Progenitor cell of endocrine pancreas (in vitro differentiated cells): ENCODE measurements around the gene PRRG2. TPM values are rescaled to one million over a fixed set of nuclear protein-coding genes. Genes with fewer than 3 reads are reported as not detected.

ENCODE experiments used
- DNase-seq: peaks from one replicate; pipeline ENCODE4 v3.0.0; 2021; ENCODE audit warnings: low spot score; ENCODE audit not compliant: unreplicated experiment
- H3K27ac Mint-ChIP-seq: 2 replicates; pipeline ENCODE4 v1.8.0; 2021; ENCODE audit warnings: mild to moderate bottlenecking, moderate library complexity, mixed read lengths
- H3K27me3 Mint-ChIP-seq: 2 replicates; pipeline ENCODE4 v1.8.0; 2021; ENCODE audit warnings: mixed read lengths
- H3K36me3 Mint-ChIP-seq: 2 replicates; pipeline ENCODE4 v1.8.0; 2022; ENCODE audit warnings: mixed read lengths; ENCODE audit not compliant: insufficient read depth
- H3K4me1 Mint-ChIP-seq: 2 replicates; pipeline ENCODE4 v1.8.0; 2021; ENCODE audit warnings: low read depth, mixed read lengths
- H3K4me3 Mint-ChIP-seq: 2 replicates; pipeline ENCODE4 v1.8.0; 2021; ENCODE audit warnings: low read depth, mild to moderate bottlenecking, moderate library complexity, mixed read lengths
- H3K9me3 Mint-ChIP-seq: 2 replicates; pipeline ENCODE4 v1.8.0; 2021; ENCODE audit warnings: low read depth, mixed read lengths
- total RNA-seq: library from RNA; stranded (reverse); gene quantifications from 2 replicates; pipeline ENCODE4 v1.2.1, GENCODE V29; 2021
- TF ChIP-seq, protein P1 (sequence below): fragments of 200-600 bp; sonication (generic); IDR thresholded peaks from one replicate; pipeline ENCODE4 v1.5.0; 2021; ENCODE audit warnings: antibody characterized with exemption, mild to moderate bottlenecking; ENCODE audit not compliant: unreplicated experiment

Gene PRRG2
- total RNA-seq, 1 donor from 2014 or later: 6.8 TPM

DNA sequence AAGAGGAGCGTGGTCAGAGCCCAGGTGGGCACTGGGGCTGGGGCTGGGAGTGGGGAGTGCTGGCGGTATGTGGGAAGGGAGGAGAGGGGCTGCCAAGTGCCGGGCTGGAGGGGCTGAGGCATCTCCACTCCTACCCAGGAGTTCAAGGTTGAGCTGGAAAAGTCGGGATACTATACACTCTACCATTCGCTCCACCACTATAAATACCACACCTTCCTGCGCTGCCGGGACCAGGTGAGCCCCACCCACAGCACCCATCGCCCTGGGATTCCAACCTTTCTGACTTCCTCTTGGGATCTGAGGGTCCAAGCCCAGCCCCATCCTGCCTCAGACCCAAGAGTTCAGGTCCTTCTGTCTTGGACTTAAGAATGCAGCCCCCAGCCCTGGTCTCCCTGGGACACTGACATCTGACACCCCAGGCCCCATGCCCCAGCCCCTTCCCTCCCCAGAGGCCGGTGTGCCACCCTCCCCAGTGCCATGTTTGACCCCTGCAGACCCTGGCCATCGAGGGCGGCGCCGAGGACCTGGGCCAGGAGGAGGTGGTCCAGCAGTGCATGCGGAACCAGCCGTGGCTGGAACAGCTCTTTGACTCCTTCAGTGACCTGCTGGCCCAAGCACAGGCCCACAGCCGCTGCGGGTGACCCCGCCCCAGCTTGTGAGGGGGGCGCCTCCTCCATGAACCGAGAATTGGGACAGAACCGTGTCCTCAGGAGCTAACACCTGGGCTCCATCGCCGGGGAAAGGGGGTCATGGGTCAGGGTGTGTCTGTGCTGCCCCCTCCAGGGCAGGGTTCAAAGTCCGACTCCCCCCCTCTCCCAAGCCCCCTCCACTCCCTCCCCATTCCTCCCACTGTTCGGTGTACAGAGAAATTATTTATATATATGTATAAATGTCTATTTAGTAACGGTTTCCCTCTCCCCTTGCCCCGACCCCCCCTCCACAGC is 44.1 kb downstream of the PRRG2 start:
- H3K9me3 Mint-ChIP-seq: no peaks in the 10 kb centered on the region
- no peak overlapping the region for H3K4me3 Mint-ChIP-seq
- TF ChIP-seq, protein P1, sequence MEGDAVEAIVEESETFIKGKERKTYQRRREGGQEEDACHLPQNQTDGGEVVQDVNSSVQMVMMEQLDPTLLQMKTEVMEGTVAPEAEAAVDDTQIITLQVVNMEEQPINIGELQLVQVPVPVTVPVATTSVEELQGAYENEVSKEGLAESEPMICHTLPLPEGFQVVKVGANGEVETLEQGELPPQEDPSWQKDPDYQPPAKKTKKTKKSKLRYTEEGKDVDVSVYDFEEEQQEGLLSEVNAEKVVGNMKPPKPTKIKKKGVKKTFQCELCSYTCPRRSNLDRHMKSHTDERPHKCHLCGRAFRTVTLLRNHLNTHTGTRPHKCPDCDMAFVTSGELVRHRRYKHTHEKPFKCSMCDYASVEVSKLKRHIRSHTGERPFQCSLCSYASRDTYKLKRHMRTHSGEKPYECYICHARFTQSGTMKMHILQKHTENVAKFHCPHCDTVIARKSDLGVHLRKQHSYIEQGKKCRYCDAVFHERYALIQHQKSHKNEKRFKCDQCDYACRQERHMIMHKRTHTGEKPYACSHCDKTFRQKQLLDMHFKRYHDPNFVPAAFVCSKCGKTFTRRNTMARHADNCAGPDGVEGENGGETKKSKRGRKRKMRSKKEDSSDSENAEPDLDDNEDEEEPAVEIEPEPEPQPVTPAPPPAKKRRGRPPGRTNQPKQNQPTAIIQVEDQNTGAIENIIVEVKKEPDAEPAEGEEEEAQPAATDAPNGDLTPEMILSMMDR: no peak
- H3K27ac Mint-ChIP-seq: peak overlapping the region; percentile 86
- H3K36me3 Mint-ChIP-seq: peaks cover 17% of the 10 kb centered on the region
- H3K4me1 Mint-ChIP-seq: peaks cover 6% of the 10 kb centered on the region
- no peaks in the 10 kb centered on the region for H3K27me3 Mint-ChIP-seq
- DNase-seq: no peak

DNA sequence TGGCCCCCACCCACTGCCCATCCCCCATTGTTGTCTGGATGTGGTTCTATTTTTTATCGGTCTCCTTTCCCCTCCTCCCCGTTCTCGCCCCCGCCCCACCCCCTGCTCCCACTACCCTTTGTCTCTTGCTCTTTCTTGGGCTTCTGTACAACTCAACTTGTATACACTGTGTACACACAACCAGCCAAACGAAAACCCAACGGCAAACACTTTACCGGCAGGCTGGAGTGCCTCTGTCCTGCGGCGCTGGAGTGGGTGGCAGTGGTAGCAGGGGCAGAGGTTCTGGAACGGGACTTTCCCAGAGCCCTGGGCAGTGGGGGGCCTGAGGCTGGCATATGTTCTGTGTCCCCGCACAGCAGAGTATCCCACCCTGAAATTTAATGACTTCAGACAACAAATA is 45.1 kb downstream of the PRRG2 start:
- Mint-ChIP-seq H3K4me1 (peaks cover 6% of the 10 kb centered on the region), H3K27ac (peak overlapping the region; percentile 95), H3K27me3 (no peaks in the 10 kb centered on the region), H3K4me3 (no peak overlapping the region), H3K36me3 (peaks cover 17% of the 10 kb centered on the region), H3K9me3 (no peaks in the 10 kb centered on the region)
- TF ChIP-seq, protein P1: no peak
- no peak for DNase-seq

DNA sequence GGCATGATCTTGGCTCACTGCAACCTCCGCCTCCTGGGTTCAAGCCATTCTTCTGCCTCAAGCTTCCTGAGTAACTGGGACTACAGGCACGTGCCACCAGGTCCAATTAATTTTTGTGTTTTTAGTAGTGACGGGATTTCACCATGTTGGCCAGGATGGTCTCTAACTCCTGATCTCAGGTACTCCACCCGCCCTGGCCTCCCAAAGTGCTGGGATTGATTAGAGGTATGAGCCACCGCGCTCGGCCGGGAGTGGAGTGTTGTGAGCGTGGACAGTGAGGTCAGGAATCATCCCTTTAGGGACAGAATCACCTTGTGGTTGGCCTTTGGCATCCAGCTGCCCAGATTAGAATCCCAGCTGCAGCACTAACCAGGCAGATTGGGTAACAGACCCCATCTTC is 48.5 kb downstream of the PRRG2 start:
- Mint-ChIP-seq H3K4me1 (peaks cover 6% of the 10 kb centered on the region), H3K4me3 (no peak overlapping the region), H3K27ac (no peak overlapping the region), H3K9me3 (no peaks in the 10 kb centered on the region), H3K36me3 (peaks cover 11% of the 10 kb centered on the region), H3K27me3 (no peaks in the 10 kb centered on the region)
- TF ChIP-seq, protein P1: no peak
- no peak for DNase-seq

DNA sequence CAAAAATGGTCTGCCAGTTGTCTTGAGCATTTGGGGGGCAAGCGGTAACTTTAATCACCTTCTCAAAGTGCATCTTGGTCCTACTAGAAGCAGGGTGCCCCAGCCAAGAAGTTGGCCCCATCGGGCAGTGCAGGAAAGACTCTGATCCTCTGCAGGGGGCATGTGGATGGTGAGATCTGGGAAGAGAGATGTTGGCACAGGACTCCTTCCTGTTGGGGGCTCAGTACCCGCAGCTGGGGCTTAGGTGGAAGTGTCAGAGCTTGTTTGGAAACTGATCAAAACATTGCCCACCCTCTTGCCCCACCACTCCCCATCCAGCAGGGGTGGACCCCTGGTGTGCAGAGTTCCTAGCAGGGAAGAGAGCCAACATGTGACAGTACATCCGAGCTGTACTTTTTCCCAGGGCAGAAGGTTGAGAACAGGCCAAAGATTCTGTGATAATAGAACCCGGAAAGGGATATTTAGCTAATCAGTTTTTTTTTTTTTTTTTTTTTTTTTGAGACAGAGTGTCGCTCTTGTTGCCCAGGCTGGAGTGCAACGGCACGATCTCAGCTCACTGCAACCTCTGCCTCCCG is 50.0 kb downstream of the PRRG2 start:
- Mint-ChIP-seq H3K4me1 (peaks cover 5% of the 10 kb centered on the region), H3K27ac (peak overlapping the region; percentile 25), H3K4me3 (no peak overlapping the region), H3K27me3 (peaks cover 8% of the 10 kb centered on the region), H3K9me3 (no peaks in the 10 kb centered on the region), H3K36me3 (peaks cover 9% of the 10 kb centered on the region)
- TF ChIP-seq, protein P1: no peak
- DNase-seq: no peak

DNA sequence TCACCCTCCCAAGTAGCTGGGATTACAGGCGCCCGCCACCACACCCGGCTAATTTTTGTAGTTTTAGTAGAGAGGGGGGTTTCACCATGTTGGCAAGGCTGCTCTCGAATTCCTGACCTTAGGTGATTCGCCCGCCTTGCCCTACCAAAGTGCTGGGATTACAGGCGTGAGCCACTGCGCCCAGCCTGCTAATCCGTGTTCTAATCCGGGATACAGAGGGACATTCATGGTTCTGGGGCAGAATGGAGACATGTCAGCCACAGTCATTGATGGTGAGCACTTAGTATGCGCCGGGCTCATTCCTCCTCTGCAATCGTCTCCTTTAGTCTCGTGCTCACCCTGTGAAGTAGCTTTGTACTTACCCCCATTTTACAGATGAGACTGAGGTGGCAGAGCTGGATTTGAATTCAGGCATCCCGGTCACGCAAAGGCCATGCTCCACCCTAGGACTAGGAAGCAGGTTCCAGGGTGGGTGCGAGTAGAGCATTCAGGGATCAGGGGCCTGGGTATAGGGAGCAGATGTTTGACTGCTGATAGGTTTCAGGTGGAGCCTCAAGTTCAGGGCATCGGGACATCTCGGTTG is 50.6 kb downstream of the PRRG2 start:
- no peak overlapping the region for H3K4me3 Mint-ChIP-seq
- DNase-seq: no peak
- peaks cover 3% of the 10 kb centered on the region for H3K4me1 Mint-ChIP-seq
- H3K36me3 Mint-ChIP-seq: peaks cover 7% of the 10 kb centered on the region
- peak overlapping the region; percentile 73 for H3K27ac Mint-ChIP-seq
- TF ChIP-seq, protein P1: no peak
- H3K9me3 Mint-ChIP-seq: no peaks in the 10 kb centered on the region
- peaks cover 12% of the 10 kb centered on the region for H3K27me3 Mint-ChIP-seq
